NCI-H460 (cell line): Measurements from ENCODE around the gene INPP5A. TPM values are rescaled to one million over a fixed set of nuclear protein-coding genes. Genes with fewer than 3 reads are reported as not detected.
"Not testable (repeated sequence)": the region's sequence is repeated elsewhere in the genome, so short reads cannot be mapped to it uniquely, and the experiment has no call there.

Source experiments
- DNase-seq: peaks from one replicate; pipeline ENCODE4 v3.0.0-alpha.2; 2016; ENCODE audit warnings: low read depth; ENCODE audit errors: extremely low read depth
- total RNA-seq: library from RNA; depleted of rRNA; stranded (reverse); fragments of >200 nt; shearing (Covaris generic); gene quantifications from 2 replicates; pipeline ENCODE4 v1.2.3, GENCODE V29; 2014

Gene INPP5A
- total RNA-seq, 1 experiment from 2014 or later: 13.1 TPM

DNA sequence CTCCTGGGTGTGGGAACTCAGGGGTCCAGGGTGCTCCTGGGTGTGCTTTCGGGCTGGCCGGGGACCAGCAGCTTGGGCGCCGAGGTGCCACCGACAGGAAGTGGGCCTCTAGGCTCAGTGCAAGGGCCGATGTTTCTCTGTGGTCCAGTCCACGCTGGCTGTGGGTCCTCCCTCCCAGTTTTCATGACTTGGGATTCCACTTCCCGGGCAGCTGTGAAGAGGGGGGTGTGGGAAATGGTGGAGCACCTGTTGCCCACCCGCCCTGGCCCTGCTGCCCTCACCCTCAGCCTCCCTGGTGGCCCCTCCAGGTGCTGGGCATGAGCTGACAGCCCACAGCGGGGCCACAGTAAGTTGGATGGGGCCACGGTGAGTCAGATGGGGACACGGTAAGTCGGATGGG, 189.8 kb downstream of the INPP5A start:
- no peak for DNase-seq

DNA sequence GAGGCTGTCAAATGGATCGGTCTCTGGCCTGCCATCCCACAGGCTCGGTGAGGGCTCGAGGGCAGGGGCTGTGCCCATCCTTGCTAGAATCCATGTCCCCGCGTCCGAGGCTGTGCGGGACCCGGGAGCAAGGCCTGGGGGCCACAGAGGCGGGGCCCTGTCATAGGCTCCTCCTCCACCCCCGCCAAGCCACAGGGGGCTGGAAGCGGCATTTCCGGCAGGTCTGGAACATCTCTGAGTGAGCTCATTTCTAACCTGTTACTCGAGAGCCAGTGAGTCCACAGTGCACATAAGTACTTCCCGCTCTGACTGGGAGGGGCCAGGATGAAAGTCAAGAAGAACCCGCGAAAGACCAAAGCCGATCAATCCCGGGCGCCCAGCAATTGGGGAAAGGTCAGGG, 190.7 kb downstream of the INPP5A start:
- no peak for DNase-seq

DNA sequence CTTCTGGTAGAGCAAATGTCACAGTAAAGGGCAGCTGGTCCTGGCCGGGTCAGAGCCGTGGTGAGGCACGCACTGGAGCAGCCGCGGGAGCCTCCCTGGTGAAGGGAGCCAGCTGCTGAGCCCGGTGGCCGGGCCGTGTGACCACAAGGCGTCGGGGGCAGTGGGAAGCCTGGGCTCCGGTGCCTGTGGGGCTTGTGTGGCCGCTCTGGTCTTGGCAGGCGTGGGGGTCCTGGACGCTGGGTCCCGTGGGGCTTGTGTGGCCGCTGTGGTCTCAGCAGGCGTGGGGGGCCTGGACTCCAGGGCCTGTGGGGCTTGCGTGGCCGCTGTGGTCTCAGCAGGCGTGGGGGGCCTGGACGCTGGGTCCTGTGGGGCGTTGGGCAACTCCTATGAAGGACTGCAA, 191.2 kb downstream of the INPP5A start:
- DNase-seq: no peak

DNA sequence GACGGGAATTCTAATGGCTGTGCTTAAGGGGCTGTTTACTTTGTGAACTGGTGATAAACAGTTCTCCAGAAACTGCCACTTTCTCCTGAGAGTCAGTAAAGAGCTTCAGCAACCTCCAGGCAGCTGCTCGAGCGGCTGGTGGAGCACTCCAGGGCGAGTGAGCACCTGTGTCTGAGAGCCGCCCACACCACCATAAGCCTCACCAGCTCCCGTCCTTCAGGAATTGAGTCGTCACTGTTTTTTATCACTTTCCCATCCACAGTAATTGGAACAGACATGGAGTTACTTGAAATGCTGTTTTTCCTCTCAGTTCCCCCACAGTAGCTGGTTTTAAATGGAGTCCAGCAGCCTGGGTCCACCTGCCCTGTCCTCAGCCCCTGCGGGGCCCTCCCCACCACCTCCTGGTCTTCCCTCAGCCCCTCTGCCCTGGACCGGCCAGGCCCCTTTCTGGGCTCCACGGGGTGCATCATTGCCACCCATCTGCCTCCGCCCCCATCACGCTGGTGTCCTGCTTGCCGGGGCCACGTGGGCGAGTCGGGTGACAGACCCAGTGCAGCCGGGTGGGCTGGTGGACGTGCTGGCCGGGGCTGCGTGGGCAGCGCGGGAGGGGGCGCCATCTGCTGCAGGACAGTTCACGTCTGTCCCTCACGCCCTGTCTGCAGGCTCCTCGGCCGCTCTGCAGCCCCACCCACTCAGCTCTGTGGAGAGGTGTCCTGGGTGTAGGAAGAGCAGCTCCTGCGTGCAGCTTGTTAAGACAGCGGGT, 192.4 kb downstream of the INPP5A start:
- no peak for DNase-seq

DNA sequence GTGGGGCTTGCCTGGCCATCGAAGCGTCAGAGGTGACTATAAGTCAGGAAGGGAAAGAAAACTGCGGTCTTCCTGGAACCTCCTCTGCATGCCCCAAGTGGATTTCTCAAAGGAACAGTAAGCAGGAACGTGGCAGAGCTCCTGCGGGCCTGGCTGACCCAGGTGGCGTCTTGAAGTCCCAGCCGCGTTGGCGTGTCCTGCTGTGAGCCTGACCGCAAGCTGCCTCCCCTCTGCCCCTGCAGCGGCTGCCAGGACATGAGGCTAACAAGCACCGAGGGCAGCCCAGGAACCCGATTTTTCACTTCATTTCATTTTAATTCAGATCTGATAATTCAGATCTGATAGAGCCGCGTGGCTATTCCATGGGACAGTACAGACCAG, 193.0 kb downstream of the INPP5A start:
- DNase-seq: no peak

DNA sequence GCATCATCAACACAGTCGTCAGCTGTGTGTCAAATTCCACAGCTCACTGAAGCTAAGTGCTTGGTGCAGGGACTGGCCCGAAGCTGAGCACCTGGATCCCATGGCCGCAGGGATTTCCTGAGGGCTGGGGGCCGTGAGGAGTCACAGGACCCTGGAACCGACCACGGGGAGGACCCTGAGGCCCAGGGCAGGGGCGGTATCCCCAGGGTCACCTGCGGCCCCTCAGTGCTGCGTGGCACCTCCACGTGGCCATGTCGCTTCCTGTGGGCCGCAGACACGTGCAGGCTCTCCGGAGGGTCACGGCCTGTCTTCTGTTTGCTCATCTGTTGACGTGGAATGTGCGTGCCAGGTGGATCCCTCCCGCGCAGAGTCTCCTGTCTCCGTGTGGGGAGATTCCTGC, 194.9 kb downstream of the INPP5A start:
- DNase-seq: no peak

DNA sequence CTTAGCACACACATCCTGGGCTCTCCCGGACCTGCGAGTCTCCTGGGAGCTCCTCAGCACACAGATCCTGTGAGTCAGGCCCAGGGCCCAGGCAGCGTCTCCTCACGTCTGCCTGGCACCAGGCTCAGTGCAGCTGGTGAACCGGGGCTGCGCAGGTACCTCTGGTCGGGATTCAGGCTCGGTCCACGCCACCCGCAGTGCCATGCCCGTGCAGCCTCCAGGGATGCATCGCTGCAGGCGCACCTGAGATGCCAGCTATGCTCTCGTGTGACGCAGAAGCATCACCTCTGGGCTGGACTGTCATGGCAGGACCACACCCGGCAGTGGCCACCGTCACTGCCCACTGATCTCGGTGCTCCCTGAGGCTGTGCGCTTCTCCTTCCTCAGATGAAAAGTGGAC, 196.3 kb downstream of the INPP5A start:
- DNase-seq: no peak

DNA sequence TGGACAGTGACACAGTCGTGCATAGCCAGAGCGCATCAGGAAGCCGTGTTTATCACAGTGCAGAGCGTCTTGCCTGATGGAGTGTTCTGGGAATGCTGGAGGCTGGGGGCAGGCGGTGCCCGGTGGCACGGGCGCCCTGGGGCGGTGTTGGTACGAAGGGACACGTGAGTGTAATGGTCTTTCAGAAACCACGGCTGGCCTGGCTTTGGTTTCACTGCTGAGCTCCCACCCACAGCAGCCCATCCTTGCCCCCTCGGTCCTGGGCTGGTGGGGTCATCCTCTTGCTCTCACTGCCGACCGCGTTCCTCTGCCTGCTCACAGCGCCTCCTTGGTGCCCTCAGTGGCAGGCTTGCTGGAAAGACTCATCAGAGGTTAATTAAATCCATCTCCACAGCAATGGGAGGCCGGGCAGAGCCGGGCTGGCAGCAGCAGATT, 197.8 kb downstream of the INPP5A start:
- DNase-seq: no peak

DNA sequence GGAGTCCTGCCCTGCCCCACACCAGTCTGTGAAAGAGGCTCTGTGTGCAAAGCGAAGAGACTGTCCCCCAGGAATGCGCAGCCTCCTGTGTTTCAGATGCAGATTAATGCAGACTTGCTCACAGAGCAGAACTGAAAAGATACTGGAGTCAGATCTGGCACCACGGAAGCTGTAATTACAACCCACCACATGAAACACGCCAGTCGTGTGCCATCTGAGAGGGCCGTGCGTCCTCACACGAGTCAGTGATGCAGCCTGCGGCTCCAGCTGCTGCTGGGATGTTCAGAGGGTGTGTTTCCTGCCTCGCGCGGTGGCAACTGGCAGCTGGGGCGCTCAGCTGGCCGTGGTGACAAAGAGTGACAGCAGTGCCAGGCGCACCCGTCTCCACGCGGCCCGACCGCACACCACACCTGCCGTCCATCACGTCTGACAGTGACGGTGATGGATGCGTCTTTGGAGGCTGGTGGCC, 198.4 kb downstream of the INPP5A start:
- DNase-seq: no peak

DNA sequence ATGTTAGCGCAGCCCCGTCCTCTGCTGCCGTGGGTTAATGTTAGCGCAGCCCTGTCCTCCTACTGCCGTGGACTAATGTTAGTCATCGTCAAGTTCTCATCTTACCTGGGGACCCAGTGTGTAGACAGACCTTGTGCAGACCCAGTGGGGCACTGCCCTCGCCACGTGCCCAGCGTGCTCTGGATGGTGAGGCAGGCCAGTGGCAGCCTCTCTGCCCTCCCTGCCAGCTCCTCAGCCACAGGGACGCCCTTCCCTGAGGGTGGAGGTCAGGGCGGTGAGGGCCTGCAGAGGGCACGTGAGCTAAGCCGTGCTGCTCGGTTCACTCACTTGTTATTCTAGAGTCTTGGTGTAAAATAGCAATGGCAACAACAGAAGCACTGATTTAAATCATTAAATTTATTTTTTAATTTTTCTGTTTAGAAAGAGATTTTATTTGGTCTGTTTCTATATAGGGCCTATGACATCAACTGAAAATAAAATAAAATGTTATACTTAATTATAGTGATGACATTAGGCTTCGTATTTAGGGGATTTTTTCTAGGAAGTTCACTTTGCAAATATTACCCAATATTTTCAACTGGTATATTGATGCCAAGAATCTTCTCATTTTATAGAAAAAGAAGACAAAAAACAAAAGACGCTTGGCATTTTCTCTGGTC, 199.9 kb downstream of the INPP5A start:
- DNase-seq: no peak

DNA sequence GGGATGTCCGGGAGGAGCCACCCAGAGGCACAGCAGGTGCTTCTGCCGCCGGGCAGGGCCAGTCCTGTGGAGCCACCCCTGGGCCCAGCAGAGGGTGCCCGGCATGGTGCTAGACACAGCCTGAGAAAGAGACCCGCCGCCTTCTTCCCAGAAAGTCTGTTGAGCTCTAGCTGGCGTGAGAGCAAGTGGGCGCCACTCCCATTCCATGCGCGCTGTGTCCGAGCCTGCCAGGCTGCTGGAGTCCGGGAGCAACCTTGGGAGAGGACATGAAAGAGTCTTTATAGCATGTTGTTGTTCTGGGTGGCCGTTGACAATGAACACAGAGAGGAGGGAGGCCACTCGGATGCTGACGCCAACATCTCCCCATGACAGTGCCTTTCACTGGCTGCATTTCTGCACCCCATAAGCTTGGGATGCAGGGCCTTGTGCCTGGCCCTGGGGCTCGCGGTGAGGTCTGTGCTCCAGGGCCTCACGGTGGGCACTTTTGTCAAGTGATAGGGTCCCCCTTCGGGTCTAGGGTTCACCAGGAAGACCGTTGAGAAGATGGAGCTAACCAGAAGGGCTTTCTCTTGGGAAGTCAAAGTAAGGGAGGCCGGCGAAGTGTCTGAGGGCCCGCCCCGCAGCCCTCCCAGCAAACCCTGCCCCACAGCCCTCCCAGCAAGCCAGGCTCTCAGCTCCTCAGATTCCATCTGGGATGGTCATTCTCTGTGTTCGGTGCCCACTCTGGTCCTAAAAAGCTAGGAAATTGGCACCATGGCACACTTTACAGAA, 201.1 kb downstream of the INPP5A start:
- DNase-seq: no peak

DNA sequence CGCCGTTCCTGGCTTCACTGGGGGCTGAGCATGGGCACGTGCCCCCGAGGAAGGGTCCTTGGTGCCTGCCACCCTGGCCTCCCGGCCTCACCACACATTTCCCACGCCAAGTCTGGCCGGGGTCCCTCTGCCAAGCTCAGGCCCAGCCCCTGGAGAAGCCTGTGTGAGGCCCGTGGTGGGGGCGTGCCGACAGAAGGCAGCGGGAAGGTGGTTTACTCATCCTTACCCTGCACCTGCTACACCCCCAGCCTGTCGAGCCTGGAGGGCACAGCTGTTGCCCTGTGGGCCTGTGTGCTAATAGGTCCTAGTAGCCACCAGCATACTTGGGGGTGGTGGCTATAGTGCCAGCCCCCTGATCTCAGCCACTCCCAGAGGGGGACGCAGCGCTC, 201.6 kb downstream of the INPP5A start:
- no peak for DNase-seq

DNA sequence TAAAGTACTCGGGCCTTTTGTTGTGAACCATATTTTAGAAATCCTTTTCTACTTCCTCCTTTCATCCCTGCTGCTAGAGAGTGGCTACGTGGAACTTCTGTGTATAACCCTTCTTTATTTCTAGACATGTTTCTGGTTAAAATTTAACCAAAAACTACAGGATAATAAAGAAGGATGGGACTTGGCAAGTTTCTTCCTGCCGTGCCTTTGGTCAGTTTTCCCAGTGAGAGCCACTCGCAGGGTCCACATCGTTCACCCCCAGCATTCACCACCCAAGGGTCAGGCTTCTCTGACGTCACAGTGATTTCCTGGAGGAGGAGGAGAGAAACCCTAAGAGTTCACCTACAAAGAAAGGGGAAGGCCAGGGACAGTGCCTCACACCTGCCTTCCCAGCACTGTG, 203.0 kb downstream of the INPP5A start:
- no peak for DNase-seq

DNA sequence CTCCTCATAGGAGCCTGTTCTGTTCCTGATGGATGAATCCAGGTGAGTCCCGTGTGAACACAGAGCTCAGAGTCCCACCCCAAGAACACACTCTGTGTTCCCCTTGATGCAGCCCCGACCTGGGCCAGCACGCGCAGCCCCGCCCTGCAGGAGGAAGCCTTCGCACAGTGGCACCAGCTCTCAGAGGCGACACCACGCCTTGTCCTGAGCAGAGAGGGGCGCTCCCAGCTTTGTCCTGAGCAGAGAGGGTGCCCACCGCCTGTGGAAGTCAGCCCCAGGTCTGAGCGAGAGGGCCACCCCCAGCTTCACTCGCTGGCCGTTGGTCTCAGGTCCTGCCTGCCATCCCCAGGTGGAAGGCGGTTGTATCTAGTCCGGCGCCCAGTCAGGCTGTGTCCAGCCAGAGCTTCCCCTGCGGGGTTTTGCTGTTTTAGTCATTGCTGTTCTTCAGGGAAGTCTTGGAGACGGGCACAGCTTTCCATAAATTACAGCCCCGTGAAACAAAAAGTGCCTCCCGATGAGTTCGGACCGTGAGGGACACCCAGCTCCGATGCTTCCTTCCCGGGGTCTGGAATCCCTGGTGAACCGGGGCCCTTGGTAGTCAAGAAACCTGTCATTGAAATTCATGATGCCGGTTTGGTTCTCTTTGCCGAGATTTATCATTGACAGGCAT, 204.7 kb downstream of the INPP5A start:
- no peak for DNase-seq

DNA sequence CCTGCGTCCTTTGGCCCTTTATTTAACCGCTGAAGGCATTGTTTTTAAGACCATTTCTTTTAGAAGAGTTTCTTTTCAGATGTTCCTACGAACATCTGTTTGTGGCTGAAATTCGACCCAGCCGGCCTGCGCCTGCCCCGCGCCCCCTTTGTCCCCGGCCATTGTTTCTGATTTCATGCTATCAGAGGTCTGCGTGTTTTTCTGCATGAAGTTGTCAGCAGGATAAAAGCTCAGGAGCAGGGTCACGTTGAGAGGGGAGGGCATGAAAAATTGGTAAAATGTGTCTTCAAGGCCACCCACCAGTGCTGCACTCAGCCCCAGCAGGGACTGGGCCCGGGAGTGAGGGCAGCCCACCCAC, 205.2 kb downstream of the INPP5A start:
- DNase-seq: no peak

DNA sequence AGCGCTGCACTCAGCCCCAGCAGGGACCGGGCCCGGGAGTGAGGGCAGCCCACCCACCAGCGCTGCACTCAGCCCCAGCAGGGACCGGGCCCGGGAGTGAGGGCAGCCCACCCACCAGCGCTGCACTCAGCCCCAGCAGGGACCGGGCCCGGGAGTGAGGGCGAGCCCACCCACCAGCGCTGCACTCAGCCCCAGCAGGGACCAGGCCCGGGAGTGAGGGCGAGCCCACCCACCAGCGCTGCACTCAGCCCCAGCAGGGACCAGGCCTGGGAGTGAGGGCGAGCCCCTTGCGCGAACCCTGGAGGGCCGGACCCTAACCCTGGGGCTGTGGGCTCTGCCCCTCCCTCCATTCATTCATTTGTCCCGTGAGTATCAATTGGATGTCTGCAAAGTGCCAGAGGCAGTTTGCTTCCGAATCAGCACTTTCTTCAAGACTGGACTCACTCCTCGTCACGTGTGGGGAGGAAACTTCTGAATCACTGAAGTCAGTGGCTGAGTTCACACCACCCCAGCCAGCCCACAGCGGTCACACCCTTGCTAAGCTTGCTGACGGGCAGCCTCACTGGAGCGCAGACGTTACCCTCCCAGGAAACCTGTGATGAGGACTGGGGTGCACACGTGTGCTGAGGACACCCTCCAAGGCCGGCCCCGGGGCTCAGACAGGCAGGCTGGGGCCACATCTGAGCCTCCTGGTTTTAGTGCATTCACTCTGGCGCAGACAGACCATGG, 205.8 kb downstream of the INPP5A start:
- not testable (repeated sequence) for DNase-seq

DNA sequence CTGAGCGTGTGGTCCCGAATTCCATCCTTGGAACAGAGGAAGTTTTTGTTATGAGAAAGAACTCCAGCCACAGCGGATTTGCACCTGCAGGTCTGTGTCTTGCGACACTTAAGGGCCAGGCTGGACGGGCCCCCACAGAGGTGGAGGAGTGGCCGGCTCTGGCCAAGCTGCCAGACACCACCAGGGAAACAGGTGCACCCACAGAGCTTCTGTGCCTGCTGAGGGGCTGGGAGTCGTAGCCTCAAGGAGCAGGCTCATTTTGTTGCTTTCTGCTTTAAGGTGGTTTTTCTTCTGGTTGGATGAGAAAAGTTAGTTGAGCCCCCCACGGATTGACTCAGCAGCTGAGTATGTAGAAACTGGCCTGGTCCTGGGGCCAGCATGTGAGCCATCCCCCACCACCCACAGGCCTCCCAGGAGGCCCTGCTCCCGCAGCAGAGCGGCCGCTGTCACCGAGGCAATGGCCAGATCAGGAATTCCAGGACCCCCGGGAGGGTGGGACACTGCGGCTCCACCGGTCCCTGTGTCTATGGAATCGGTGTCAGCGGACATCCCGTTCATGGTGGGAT, 206.4 kb downstream of the INPP5A start:
- no peak for DNase-seq

DNA sequence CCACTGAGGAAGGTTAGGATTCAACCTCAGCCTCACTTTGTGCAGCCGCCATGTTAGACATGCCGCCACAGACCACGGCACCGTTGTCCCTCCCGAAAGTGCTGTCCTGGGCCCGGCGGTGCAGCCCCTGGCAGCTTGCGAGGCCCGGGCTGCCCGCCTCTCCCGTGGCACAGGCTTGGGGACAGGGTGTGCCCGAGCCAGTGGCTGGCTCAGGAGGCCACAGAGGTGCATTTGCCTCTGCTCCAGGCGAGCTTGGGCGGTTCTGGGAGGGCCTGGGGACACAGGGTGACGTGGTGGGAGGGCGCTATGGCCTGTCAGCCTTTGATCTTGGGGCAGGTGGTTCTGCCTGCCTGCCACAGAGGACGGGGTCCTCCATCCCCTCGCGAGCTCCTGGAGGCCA, 207.3 kb downstream of the INPP5A start:
- DNase-seq: no peak

DNA sequence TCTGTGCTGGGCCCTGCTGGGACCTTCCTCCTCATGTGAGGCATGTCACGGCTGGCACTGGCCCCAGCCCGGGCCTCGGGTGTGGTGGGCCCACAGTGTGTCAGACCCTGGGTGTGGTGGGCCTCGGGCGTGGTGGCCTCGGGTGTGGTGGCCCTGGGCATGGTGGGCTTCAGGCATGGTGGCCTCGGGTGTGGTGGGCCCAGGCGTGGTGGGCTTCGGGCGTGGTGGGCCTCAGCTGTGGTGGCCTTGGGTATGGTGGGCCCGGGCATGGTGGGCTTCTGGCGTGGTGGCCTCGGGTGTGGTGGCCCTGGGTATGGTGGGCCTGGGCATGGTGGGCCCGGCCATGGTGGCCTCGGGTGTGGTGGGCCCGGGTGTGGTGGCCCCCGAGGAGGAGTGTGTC, 207.9 kb downstream of the INPP5A start:
- no peak for DNase-seq

DNA sequence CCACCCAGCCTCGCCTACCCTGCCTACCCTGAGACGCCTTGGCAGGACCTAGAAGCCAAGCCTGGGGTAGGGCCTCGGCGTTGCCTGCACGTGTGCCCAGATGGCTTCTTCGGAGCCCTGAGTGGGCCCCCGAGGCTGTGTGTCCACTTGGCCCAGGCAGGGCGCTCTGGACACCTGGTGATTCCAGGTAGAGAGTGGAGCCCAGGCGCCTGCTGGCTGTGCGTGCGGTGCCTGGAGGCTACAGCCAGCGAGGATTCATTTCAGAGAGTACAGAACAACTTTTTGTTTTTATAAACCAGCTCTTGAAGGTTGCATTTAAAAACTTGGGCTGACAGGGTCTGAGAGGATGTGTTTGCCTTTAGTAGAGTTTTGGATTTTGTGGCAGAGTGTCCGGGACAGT, 208.4 kb downstream of the INPP5A start:
- DNase-seq: no peak
